Activated CD4-positive, alpha-beta T cell treated with anti-CD3 and anti-CD28 coated beads, Interleukin-10, Interleukin-2, amounts not matched to agents 100 ng/mL and 50 ng/mL, durations not matched to agents 16 hours and 8 hours (primary cell): ENCODE data around the gene ECI2.
A peak's percentile ranks its signal among the peaks of the same experiment; 100 is the strongest.

Experiments used
- DNase-seq: peaks from one replicate; pipeline ENCODE4 v3.0.0-alpha.2; 2020

ECI2 gene, protein sequence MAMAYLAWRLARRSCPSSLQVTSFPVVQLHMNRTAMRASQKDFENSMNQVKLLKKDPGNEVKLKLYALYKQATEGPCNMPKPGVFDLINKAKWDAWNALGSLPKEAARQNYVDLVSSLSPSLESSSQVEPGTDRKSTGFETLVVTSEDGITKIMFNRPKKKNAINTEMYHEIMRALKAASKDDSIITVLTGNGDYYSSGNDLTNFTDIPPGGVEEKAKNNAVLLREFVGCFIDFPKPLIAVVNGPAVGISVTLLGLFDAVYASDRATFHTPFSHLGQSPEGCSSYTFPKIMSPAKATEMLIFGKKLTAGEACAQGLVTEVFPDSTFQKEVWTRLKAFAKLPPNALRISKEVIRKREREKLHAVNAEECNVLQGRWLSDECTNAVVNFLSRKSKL

DNA sequence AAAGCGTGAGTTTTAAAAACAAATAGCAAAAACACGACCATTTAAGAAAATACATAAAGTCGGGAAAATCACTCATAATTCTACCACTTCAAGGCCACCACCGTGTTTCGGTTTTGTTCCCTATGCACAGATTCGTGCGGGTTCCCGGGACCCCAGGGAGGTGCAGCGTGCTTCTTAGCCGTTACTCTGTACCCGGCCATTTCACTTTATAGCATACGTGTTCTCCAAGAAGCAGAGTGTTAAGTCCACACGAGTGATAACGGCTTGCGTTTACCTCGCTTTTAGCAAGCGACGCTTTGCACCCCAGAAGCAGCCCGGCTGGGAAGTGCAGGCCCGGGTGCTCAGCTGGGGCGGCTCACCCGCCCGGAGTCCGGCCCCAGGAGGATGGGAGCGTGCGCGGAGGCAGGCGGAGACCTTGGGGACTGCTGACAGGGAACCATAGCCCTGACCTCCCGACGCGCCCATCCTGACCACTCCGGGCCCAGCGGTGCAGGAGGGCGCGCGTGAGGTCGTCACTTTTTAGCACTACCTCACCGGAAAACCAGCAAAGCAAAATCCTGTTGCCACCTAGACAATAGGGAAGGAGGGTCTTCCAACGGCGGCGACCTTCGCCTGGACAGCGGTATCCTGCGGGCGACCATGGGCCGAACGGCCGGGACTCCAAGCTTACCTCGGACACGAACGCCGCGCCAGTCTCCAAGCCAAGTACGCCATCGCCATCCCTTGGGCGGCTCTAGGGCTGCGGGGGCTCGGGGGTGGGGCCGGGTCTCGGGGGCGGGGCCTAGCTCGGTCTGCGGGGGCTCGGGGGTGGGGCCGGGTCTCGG, at the start of gene ECI2:
ECI2 (minus strand) TSS at position 735 of the 824 bp plus-strand sequence; CDS start at position 720, 15 bp downstream.
- DNase-seq = peak; percentile 67

DNA sequence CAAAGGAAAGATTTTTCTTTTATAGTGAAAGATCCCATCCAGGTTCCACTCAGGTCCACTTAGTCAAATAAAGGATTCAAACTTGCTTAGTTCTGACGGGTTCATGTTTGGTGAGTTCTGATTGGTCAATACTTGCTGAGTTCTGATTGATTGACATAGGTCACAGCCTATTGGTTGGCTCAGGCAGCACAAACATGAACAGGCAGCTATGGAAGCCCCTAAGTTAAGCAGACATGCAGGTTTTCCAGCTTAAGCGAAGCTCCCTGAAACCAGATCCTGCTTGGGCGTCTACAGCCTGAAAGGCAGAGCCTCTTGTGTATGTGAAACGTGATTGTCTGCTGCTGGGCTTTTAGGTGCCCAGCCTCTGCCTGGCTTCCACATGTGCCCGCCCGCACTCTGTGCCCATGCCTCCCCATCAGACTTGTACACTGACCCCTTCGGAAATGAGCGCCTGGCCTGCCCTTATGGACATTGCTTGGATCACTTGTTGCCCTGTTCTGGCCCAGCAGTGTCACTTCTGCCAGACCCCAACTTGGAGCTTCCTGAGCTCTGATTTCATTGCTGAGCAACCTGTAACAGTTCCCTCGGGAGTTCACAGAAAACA, 45.4 kb upstream of the ECI2 start:
- no peak for DNase-seq

DNA sequence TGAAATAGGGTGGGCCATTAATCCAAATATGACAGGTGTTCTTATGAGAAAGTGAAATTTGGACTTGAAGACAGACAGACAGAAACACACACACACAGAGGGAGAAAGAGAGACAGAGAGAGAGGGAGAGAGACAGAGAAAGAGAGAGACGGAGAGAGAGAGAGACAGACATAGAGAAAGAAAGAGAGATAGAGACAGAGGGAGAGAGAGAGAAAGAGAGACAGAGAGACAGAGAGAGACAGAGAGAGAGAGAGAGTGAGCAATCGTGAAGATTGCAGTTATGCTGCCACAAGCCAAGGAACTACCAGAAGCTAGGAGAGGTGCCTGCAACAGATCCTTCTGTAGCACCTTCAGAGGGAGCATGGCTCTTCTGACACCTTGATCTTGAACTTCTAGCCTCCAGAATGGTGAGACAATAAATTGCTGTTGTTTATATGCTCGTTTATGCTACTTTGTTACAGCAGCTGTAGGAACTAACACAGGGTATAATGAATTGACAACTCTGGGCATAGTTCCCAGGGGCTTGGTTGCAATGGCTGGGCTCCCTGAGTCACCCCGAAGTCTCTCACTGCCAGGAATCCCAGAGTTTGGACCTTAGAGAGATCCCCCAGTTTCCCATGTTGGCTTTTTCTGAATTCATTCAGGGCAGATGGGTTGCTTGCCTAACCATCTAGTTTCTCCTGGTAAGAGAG, 44.7 kb upstream of the ECI2 start:
- DNase-seq = no peak

DNA sequence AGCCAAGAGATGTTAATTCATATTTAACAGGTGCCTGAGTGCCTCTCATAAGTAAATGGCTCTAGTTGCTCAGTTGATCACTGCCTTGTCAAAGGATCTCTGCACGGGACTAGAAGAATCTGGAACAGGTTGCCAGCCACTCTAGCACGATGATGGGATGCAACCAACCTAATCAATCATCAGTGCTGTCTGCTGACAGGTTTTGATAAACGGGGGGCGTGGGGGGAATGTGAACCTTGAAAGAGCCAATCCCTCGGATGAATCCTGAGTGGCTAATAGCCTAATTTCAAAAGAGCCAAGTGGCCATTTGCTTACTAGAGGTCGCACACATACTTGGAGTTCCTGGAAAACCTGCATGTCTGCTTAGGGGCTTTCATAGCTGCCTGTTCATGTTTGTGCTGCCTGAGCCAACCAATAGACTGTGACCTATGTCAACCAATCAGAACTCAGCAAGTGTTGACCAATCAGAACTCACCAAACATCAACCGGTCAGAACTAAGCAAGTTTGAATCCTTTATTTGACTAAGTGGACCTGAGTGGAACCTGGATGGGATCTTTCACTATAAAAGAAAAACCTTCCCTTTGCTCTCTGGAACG, 43.5 kb upstream of the ECI2 start:
- DNase-seq = no peak

DNA sequence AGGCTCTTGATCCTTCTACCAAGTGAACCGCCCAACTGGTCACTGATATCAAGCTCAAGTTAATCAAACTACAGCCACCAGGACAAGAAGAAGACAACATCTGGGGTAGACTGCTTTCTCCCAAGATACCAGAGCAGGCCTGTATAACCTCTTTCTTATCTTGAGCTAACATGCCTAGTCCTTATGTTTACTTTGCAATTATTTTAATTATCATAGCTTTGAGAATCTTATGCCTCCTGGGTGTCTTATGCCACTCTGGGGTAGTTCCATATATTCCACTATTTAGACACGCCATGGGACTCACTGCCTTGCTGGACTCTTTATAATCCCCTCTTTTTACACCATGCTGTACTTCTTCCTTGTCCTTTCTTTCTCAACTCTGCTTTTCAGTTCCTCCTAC, 41.5 kb upstream of the ECI2 start:
- no peak for DNase-seq

DNA sequence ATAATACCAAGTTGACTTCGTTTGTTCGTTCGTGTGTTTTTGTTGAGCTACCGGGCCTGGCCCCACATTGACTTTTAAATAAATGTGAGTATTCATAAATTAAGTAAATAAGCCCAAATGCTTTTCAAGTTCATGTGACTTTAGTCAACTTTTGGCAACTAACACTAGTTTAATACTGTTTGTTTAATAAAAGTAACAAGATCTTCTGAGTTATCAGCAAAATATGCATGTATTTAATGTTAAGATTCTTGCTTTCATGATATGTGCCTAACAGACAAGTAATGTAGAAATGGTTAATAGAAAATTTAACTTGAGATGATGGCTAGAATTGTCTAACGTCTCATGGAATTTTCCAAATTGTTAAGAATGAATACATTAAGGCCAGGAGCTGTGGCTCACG, 38.7 kb upstream of the ECI2 start:
- DNase-seq = no peak

DNA sequence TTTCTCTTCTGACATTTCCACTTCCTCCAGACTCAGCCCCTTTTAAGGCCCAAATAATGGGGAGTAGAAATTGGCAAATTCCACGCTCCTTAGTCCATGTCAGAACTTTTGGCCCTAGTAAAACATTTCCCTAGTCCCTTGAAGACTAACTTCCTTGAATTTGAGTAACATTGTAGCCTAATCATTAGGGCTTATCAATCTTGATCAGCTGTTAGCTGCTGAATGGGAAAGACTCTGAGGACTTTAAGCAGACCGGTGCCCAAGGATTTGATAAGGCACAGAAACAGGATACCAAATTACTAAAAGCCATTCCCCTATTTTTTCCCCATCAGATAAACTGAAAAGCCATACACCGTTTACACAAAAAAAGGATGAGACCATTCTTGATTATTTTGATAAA, 37.0 kb upstream of the ECI2 start:
- DNase-seq = no peak

DNA sequence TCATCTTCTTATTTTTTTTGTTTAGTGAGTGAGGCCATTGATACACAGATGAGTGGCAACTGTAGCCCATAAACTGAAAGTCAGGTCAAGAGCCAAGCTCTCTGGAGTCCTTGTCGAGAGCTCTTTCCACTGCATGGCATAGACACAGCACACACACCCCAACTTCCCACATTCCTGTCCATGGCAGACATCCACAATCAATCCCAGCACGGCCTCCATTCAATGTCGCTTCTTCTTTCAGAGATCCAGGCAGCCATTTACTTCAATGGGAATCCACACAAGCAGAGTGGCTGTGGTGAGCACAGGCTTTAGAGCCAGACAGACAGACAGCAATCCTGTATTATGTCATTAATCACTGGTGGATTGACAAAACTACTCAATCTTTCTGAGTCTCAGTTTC, 34.9 kb upstream of the ECI2 start:
- DNase-seq = no peak

DNA sequence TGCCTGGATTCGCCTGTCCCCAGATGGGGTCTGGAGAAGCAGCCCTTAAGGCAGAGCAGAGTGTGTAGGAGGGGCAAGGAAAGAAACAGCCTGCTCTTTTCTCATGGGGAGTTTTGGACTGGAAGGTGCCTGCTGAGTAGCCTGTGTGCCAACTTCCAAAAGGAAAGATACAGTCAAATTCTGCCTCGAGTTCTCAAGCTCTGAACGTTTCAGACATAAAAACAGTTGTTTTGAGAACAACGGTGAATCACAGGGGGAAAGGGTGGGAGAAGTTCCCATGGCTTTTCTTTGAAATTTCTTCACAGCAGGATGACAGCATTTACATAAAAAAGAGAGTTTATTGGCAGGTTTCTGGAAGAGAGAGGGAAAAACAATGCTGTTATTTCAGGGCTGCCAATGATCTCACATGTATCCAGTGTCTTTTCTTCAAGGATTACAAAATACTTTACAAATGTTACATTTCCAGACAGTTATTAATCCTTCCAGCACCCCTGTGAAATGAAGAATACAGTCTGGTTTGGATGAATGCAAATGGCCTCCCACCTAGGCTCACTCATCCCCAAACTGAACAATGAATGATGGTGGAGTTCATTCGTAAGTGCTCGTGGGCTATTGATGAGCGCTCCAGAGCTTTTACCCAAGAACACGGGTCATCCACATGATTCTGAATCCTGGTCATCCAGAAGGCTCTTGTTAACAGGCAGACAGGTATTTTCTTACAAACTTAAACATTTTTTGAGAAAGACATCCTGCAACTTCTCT, 33.8 kb upstream of the ECI2 start:
- no peak for DNase-seq

DNA sequence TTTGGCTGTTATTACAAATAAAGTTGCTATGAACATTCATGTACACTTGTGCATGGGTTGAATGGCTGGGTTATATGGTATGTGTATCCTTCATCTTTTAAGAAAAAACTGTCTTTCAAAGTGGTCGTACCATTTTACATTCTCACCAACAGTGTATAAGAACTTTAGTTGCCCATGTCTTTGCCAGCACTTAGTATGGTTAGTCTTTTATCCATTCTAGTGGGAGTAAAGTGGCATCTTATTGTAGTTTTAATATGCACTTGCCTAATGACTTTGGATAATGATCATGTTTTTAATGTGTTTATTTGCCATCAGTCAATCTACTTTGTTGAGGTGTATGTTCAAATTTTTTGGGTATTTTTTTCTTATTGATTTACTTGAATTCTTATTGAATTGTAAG, 32.5 kb upstream of the ECI2 start:
- no peak for DNase-seq

DNA sequence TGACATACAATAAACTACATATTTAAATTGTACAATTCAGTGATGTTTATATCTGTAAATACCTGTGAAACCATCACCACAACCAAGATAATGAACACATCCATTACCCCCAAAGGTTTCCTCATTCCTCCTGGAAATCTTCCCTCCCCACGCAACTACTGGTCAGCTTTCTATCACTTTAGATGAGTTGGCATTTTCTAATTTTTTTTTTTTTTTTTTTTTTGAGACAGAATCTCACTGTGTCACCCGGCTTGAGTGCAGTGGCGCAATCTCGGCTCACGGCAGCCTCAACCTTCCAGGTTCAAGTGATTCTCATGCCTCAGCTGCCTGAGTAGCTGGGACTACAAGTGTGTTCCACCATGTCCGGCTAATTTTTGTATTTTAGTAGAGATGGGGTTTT, 31.7 kb upstream of the ECI2 start:
- DNase-seq = no peak

DNA sequence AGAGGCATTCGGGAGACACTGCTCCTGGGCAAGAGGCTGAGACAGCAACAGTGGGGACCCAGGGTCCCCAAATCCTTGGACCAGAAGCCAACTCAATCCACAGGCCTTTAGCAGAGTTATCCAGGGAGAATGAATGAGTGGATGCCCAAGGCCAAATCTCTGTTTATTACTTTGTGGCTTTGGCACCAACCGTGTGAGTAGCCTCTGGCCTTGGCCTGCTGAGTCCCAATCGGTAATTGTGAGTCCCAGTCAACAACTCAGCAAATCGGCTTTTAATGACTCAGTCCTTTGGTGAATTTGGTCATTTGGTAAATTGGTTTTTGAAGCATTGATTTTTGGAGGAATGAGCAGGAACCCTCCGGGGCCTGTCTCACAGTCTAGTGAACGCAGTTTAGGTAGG, 29.1 kb upstream of the ECI2 start:
- no peak for DNase-seq

DNA sequence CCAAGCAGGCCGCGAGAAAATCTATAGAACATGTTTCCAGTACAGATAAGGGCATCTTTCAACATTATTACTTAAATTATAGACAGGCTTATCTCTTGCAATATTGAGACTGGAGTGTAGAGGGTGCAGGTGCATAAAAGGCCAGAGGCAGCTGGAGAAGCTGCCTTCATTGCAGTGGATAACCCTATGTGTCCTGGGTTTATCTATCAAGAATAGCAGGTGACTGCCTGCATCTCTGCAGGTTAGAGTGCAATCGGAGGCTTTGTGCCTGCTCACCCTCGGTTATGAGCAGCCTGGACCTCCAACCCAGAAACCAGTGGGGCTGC, 28.7 kb upstream of the ECI2 start:
- DNase-seq = no peak

DNA sequence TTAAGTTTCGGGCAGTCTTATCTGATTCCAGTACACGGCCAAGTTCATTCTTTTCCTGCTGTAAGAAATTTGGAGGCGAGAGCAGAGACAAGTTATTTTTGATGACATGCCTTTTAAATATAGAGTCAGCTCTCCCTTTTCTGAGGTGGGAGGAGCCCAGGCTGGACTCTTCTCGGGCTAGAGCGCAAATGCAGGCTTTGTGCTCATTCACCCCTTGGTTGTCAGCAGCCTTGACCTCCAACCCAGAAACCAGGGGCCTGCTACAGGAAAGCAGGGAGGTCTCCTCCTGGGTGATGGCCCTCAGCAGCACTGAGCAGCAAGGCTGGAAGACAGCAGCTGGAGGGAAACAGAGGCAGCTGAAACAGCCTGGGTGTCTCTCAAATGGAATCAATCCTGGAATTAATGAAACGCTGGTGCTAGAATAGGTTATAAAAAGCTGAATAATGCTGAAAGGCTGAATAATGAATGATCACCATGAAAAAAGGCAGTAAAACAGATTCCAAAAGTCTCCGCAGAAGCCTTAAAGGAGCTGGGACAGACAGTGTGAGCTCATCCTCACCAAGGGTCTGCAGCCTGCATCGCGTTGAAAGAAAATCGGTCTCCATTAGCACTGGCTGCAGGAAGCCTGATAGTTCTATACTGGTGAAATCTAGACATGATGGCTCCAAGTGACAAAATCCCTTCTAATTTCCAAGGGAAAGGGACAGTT, 28.2 kb upstream of the ECI2 start:
- DNase-seq = no peak

DNA sequence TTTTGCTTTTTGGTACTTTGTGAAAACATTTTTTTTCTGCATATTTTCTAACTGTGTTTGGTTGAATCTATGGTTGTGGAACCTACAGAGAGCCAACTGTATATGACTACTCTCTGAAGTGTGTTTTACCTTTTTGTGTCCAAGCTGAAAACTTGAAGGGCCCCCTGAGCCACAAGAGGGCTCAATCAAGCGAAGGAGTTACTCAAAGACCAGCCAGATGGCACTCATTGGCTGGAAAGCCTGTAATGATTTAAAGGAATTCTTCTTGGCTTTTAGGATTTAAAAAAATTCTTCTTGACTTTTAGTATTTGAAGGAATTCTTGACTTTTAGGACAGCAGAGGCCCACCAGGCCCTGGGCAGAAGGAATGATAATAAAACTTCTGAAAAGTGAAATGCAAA, 27.0 kb upstream of the ECI2 start:
- DNase-seq = no peak

DNA sequence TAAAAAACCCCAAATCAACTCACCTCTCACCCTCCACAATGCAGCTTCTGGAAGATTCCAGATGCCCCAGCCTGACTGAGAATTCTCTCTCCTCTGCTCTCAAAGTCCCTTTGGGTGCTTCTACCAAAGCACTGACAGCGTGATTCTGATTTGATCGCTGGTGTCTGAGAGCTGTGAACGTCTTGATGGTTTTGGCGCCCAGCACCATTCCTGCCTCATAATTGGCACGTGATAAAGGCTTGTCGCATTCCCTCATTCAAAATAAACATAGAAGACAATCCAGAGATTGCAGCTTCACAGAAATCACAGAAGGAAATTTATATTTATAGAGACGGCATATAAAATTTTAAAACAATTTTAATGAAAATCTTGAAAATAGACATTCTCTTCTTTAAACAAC, 24.1 kb upstream of the ECI2 start:
- DNase-seq = no peak

DNA sequence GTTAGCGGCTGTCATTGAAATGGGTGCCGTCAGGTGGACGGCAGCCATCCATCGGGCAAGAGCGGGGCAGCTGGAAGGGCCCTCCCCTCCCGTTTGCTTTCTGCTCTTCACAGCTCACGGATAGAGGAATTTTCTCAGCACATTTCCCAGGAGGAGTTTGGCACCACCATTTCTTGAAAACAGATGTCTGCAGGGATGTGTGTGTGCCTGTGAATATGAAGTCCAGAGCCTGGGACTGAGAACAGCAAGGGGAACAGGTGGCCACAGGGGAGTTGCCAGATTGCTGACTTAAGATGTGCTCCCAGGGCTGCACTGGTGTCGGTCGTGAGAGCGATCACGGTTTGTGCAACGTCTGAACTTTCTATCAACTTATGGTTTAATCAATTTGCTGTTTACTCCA, 22.1 kb upstream of the ECI2 start:
- DNase-seq = no peak

DNA sequence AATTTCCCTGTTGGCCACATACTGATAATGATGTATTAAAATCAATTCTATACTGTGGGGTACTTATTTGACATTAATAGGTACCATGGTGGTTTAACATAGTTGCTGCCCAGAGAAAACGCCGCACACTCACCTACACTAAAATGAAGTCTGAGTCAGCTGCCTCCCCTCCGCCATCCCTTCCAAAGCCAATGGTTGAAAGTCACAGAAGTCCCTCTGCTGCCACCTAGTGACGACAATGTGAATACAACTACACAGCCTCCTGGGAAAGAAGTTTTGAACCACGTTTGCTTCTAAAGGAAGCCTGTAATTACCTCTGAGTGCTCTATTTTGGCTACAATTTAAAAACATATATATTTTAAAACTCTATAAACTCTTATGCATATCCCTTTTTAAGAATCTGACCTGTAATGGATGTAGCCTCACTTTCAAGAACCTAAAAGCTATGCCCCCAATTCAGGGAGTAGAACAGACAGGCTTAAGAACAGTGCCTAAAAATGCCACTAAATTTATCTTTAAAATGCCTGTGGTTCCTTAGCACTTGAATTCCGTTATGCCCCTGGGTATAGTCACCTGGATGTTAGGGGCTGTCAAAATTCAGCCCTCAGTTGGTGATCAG, 20.6 kb upstream of the ECI2 start:
- DNase-seq = peak; percentile 88

DNA sequence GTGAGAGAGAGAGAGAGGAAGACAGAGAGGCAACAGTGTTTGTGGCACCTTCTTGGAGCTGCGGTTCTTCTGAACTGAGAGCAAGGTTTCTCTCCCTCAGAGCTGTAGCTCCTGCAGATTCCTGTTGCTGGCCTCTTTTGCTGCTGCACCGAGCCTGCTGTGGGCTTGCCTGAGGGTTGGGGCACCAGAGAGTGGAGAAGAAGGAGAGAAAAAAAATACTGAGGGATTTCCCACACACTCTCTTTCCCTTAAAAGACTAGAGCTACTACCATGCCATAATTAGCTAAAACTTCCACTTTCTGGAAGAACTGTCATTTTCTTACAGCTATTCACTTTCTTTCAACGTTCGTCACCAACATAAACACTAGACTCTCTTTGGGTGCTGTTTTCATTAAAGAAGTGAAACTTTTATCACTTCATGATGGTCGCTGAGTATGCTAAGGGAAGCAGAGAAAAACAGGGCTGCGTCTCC, 18.2 kb upstream of the ECI2 start:
- DNase-seq = no peak

DNA sequence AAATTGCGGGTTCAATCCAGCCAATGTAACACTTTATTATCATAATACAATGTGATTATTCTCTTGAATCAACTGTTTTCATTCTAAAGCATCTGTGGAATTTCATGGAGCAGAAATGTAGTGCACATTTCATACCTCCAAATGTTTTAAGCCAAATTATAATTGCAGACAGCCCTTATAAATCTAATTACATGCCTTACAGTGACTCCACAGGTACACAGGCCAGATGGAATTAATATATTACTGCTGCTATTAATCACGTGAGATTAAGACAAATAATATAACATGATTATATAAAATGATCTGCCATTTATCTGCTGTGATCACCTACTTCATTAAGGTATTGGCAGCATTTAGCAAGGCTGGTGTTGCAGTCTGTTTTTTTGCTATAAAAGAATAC, 9.7 kb upstream of the ECI2 start:
- DNase-seq = no peak

DNA sequence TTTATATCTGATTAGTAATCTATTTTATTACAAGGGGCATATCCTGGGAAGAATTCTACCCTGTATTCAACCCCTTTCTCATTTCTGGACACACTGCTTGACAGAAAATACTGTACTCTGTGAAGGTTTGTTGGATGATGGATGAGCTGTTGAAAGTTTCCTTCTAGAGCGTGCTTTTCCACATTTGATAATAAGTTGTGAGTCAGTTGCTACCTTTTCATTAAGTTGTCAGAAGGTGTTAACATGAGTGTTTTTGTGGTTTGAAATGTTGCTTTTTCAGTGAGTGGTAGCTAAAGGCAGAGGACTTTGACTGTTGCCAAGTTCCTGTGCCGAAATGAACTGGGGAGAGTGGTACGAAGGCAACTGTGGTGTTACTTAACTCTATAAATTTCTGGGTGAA, 3.9 kb upstream of the ECI2 start:
- no peak for DNase-seq
